ENCODE measurements around the gene STPG3. TPM values are rescaled to one million over a fixed set of nuclear protein-coding genes. Genes with fewer than 3 reads are reported as not detected.
A peak's percentile ranks its signal among the peaks of the same experiment; 100 is the strongest.
"Not testable (repeated sequence)": the region's sequence is repeated elsewhere in the genome, so short reads cannot be mapped to it uniquely, and the experiment has no call there.

Gene STPG3
- total RNA-seq, 2 donors from 2014 or later = 0.59 TPM; not detected in 1

DNA sequence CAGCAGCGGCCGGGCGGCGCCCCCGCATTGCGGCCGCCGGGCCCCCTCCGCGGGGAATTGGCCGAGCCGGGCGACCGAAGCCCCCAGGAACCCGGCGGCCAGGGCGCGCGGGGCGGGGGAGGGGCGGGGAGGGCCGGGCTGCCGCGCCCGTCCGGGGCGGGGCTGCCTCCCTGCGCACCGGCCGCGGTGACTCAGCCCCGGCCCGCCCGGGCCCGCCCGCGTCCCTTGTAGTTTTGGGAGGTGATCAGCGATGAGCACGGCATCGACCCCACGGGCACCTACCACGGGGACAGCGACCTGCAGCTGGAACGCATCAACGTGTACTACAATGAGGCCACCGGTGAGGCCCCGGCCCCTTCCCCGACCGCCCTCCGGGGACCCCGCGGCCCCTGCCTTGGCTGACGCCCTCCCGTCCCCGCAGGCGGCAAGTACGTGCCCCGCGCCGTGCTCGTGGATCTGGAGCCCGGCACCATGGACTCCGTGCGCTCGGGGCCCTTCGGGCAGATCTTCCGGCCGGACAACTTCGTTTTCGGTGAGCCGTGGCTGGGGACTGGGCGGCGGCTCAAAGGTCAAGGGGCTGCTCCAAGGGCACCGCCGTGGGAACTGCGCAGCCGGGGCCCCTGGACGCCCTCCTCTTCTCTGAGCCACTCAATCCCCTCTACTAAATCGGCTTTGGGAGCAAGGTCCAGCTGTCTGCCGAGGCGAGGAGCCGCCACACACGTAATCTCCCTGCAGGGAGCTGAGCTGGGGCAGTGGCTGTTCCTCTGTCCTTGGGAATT is 9.4 kb upstream of the STPG3 start:
- intact Hi-C loops (cut with DNase I) = no loop called here
- ATAC-seq = peak; percentile 9 to 25

DNA sequence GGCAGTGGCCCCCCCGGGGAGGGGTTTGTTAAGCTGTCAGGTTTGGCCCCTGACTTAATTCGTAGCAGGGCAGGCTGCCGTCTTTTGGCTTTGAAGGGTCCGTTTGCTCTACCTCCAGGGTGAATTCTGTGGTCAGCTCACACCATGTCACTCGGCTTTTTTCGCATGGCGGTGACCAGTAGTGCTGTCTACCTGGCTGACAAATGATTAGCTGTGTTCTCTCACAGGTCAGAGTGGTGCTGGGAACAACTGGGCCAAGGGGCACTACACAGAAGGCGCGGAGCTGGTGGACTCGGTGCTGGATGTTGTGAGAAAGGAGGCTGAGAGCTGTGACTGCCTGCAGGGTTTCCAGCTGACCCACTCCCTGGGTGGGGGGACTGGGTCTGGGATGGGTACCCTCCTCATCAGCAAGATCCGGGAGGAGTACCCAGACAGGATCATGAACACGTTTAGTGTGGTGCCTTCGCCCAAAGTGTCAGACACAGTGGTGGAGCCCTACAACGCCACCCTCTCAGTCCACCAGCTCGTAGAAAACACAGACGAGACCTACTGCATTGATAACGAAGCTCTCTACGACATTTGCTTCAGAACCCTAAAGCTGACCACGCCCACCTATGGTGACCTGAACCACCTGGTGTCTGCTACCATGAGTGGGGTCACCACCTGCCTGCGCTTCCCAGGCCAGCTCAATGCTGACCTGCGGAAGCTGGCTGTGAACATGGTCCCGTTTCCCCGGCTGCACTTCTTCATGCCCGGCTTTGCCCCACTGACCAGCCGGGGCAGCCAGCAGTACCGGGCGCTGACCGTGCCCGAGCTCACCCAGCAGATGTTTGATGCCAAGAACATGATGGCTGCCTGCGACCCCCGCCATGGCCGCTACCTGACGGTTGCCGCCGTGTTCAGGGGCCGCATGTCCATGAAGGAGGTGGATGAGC is 8.6 kb upstream of the STPG3 start:
- intact Hi-C loops (cut with DNase I) = no loop called here
- DNase-seq (no peak), ATAC-seq (no peak)

More for the DNA sequence above, 9.4 kb upstream of the STPG3 start:
- peak; percentile 80 for DNase-seq

DNA sequence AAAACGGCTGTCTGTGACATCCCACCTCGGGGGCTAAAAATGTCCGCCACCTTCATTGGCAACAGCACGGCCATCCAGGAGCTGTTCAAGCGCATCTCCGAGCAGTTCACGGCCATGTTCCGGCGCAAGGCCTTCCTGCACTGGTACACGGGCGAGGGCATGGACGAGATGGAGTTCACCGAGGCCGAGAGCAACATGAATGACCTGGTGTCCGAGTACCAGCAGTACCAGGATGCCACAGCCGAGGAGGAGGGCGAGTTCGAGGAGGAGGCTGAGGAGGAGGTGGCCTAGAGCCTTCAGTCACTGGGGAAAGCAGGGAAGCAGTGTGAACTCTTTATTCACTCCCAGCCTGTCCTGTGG is 7.8 kb upstream of the STPG3 start:
- ATAC-seq; DNase-seq; intact Hi-C loops (cut with DNase I): not testable (repeated sequence)

GRCh38 chr9:137243626-137244485 is 7.2 kb upstream of the STPG3 start:
- intact Hi-C loops (cut with DNase I) = no loop called here
- DNase-seq = no peak
- no peak for ATAC-seq

DNA sequence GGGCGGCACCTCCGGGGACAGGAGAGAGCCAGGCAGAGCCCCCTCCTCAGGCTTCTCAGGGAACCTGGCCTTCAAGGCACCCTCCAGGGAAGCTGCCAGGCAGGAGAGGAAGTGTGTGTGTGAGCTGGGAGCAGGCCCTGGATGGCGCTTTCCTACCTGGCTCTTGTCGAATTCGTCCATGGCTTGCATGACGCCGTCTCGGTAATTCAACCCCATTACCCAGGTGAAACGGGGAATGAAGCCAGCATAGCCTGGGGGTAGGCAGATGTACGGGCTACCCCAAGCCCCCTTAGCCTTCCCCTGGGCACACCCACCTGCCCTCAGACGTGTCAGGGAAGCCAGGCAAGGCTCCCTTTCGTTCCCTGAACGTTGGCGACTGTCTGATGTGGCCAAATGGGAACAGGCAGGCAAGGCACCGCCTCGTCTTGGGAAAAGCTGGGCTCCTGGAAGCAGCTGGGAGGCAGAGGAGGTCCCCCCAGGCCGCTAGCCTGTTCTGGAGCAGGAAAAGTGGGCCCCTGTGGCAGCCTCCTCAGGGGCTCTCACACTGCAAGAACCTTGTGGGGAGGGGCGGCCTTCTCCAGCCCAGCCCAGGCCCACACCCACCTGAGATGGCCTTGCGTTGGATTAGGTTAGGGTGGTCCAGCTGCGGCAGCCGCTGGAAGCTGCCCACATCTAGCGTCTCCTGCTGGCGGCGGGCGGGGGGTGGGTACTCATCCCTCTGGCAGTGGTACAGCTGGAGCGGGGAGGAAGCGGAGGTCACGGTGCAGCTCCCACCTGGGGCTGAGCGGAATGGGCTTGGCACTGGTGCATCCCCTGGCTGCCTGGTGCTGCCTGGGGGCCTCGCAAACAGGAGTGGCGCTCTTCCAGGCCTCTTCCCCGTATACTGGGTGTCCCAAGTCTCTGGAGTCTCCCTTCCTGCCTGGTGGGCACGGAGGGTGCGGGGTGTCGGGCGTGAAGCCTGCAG is 6.3 kb upstream of the STPG3 start:
- DNase-seq = no peak
- ATAC-seq = no peak
- intact Hi-C loops (cut with DNase I) = no loop called here

DNA sequence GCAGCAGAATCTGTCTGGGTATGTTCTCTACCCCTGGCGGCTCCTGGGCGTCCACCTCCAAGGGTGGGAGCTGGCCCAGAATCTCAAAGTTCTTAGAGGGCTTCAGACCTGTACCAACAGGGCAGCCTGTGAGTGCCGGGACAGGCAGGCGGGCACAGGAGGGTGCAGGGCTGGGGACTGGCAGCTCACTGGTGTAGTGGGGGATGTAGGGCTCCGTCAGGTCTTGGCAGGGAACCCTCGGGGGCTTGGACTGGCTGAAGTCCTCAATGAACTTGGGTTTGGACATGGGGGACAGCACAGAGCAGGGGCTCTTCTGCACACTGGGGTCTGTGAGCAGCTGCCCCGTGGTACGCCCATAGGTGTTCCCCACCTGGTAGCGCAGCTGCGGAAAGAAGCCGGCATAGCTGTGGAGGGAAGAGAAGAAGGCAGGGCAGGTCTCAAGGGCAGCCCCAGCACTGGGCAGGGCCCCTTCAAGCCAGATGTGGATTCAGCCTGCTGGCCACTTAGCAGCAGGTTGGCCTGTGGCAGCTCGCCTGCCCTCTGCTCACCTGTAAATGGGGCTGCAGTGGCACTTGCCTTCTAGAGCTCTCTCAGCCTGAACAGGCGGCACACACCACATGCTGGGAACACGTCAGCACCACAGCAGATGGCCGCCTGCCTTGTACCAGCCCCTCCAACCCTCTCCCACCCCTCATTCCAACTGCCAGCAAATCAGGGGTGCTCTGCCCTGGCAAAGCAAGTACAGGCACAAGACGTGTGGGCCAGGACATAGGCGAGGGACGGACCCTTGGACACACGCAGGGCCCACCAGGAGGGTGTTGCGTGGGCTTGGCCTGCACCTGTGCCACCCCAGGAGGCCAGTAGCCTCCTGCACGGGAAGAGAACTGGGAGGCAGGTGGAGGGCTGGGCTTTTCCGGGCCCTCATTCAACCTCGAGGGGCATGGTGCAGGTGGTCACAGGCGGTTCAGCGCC is 5.3 kb upstream of the STPG3 start:
- intact Hi-C loops (cut with DNase I) = no loop called here
- DNase-seq (no peak), ATAC-seq (no peak)

GRCh38 chr9:137247135-137247915 is 3.8 kb upstream of the STPG3 start:
- no peak for ATAC-seq
- intact Hi-C loops (cut with DNase I) = no loop called here
- no peak for DNase-seq

GRCh38 chr9:137247916-137248175 is 3.2 kb upstream of the STPG3 start:
- intact Hi-C loops (cut with DNase I) = no loop called here
- DNase-seq (no peak), ATAC-seq (no peak)

GRCh38 chr9:137250329-137251193 is 525 bp upstream of the STPG3 start:
- intact Hi-C loops (cut with DNase I) = no loop called here
- DNase-seq (no peak), ATAC-seq (peak in 1 of 2 donors; percentile 5)

- DNase-seq = no peak
- no peak for ATAC-seq
- intact Hi-C loops (cut with DNase I) = no loop called here
Observed at GRCh38 chr9:137251490-137252268, 593 bp downstream of the STPG3 start.

DNA sequence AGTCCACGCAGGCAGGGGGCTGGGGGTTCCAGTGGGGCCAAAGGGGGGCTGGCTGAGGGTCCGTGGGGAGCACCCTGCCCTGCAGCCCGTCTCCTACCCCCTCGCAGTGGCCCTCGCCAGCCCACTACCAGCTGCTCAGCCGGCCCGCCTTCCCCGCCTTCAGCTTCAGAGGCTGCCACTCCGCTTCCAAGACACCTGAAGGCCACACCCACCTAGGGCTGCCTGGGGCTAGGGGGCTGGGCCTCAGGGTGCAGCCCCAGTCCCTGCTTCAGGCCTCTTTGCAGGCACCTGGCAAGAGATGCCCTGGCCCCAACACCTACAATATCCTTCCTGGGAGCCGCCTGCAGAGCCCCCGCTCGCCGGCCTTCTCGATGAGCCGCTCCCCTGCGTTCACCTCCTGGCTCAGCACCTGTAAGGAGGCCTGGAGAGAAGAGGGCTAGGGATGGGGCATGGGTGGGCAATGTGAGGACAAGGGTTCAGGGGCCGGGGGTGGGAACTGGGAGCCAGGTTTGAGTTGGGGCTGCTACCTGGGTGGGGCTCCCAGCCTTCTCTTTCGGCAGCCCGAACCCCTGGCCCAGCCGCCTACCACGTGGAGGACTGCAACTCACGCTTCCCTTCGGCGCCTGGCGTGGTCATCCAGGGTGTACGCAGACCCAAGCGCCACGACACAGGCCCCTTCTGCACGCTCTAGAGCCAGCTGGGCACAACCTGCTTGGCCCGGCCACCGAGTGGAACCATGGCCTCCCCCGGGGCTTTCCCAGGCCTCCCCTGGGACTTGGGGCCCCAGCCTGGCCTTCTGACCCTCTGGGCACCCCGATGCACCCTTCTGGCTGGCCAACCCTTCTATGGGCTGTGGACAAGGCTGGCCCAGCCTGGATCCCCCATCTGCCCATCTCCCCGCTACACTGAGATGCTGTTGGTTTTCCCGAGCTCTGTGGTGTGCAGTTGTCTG is 1.7 kb downstream of the STPG3 start:
- DNase-seq (no peak), ATAC-seq (no peak)
- intact Hi-C loops (cut with DNase I) = no loop called here

- intact Hi-C loops (cut with DNase I) = no loop called here
- no peak for DNase-seq
- peak in 1 of 2 donors; percentile 0 for ATAC-seq
Observed at GRCh38 chr9:137253717-137254623, 2.9 kb downstream of the STPG3 start.
